Measurements from ENCODE around the gene RAB40B.

GRCh38 chr17:82650723-82651122 lies 47.8 kb downstream of the RAB40B start:
- TF ChIP-seq CTCF (conservative IDR thresholded peaks at IDR 0.05; ENCODE audit: low read depth, low read length) (no peak), EZH2 (IDR thresholded peaks at IDR 0.05; ENCODE audit: borderline replicate concordance, low read depth, low read length, poor library complexity, severe bottlenecking) (no peak)
